Liver (tissue), 9 donors: ENCODE results near the gene EPB41L1. TPM values are rescaled to one million over a fixed set of nuclear protein-coding genes. Genes with fewer than 3 reads are reported as not detected.

Experiments used
- DNase-seq: peaks from one replicate; pipeline ENCODE4 v3.0.0-alpha.2; 2017; ENCODE audit warnings: low spot score
- H3K27ac ChIP-seq, 2 donors: one replicate each; pipeline ENCODE4 v1.7.0; 2013; ENCODE audit warnings: inconsistent platforms in 2 of 2, low read length in 2 of 2, control low read depth in 1 of 2, low read depth in 1 of 2, mild to moderate bottlenecking in 1 of 2
- H3K27me3 ChIP-seq, 4 donors: one replicate each; pipeline versions ENCODE4 v1.6.1 to v1.7.0; 2013; ENCODE audit warnings: low read length in 3 of 4, inconsistent platforms in 1 of 4, mild to moderate bottlenecking in 1 of 4, moderate library complexity in 1 of 4; ENCODE audit not compliant: control insufficient read depth in 4 of 4, insufficient read depth in 4 of 4
- H3K36me3 ChIP-seq, 4 donors: one replicate each; pipeline versions ENCODE4 v1.6.1 to v1.7.0; 2013; ENCODE audit warnings: low read length in 3 of 4, mild to moderate bottlenecking in 3 of 4, low read depth in 1 of 4, moderate library complexity in 1 of 4; ENCODE audit not compliant: control insufficient read depth in 4 of 4, insufficient read depth in 3 of 4
- H3K4me1 ChIP-seq, 4 donors: one replicate each; pipeline versions ENCODE4 v1.6.1 to v1.7.0; 2013; ENCODE audit warnings: low read length in 3 of 4, mild to moderate bottlenecking in 3 of 4, moderate library complexity in 1 of 4; ENCODE audit not compliant: control insufficient read depth in 4 of 4, insufficient read depth in 4 of 4
- H3K4me3 ChIP-seq, 3 donors: one replicate each; pipeline versions ENCODE4 v1.6.1 to v1.7.0; 2013; ENCODE audit warnings: low read length in 3 of 3, control low read depth in 1 of 3, low read depth in 1 of 3, mild to moderate bottlenecking in 1 of 3
- H3K9ac ChIP-seq, 2 donors: one replicate each; pipeline ENCODE4 v1.7.0; 2013; ENCODE audit warnings: low read length in 2 of 2, mild to moderate bottlenecking in 2 of 2, moderate library complexity in 2 of 2, control low read depth in 1 of 2, low read depth in 1 of 2
- H3K9me3 ChIP-seq, 4 donors: one replicate each; pipeline versions ENCODE4 v1.6.1 to v1.7.0; 2013; ENCODE audit warnings: low read length in 3 of 4; ENCODE audit not compliant: control insufficient read depth in 4 of 4
- ATF3 ChIP-seq: IDR thresholded peaks from 2 replicates; pipeline ENCODE4 v1.6.1; 2016; ENCODE audit warnings: antibody characterized with exemption
- EGR1 ChIP-seq, 2 donors: IDR thresholded peaks; 2 replicates each; pipeline ENCODE4 v1.6.1; 2016 to 2018; ENCODE audit warnings: antibody characterized with exemption in 2 of 2, low read depth in 2 of 2
- FOXA1 ChIP-seq: IDR thresholded peaks from 2 replicates; pipeline ENCODE4 v1.6.1; 2016; ENCODE audit warnings: antibody characterized with exemption
- FOXA2 ChIP-seq: IDR thresholded peaks from 2 replicates; pipeline ENCODE4 v1.6.1; 2016; ENCODE audit warnings: antibody characterized with exemption
- GABPA ChIP-seq, 2 donors: IDR thresholded peaks in 1 of 2; conservative IDR thresholded peaks in 1 of 2; 2 replicates each; pipeline ENCODE4 v1.6.1; 2016; ENCODE audit warnings: antibody characterized with exemption in 2 of 2, mild to moderate bottlenecking in 1 of 2, moderate library complexity in 1 of 2
- HNF4A ChIP-seq, 2 donors: conservative IDR thresholded peaks; 2 replicates each; pipeline ENCODE4 v1.6.1; 2016; ENCODE audit warnings: antibody characterized with exemption in 2 of 2, mild to moderate bottlenecking in 2 of 2
- JUND ChIP-seq, 2 donors: IDR thresholded peaks; 2 replicates each; pipeline ENCODE4 v1.6.1; 2016; ENCODE audit warnings: antibody characterized with exemption in 2 of 2
- NR2F2 ChIP-seq: IDR thresholded peaks from 2 replicates; pipeline ENCODE4 v1.6.1; 2016; ENCODE audit warnings: antibody characterized with exemption
- RAD21 ChIP-seq, 2 donors: IDR thresholded peaks; 2 replicates each; pipeline ENCODE4 v1.6.1; 2016; ENCODE audit warnings: antibody characterized with exemption in 2 of 2, mild to moderate bottlenecking in 2 of 2
- SP1 ChIP-seq: IDR thresholded peaks from 2 replicates; pipeline ENCODE4 v1.6.1; 2018; ENCODE audit warnings: antibody characterized with exemption, mild to moderate bottlenecking
- TAF1 ChIP-seq: conservative IDR thresholded peaks from 2 replicates; pipeline ENCODE4 v1.6.1; 2016; ENCODE audit warnings: antibody characterized with exemption, mild to moderate bottlenecking
- YY1 ChIP-seq: IDR thresholded peaks from 2 replicates; pipeline ENCODE4 v1.6.1; 2016; ENCODE audit warnings: antibody characterized with exemption, mild to moderate bottlenecking
- whole genome bisulfite sequencing: extraction: QIAGEN DNeasy Blood & Tissue Kit; methylation state at CpG from one replicate; pipeline ENCODE4 v1.1.7; 2013; 5-methylcytosine and 5-hydroxymethylcytosine counted together
- polyA plus RNA-seq, 2 donors: library from polyadenylated mRNA; stranded (reverse) in 1 of 2; unstranded in 1 of 2; fragments of 200-250 nt in 1 of 2; fragments of >200 nt in 1 of 2; fragmentation: Nextera tagmentation in 1 of 2; extraction: Ambion mirVana in 1 of 2; gene quantifications; one replicate each; pipeline versions ENCODE4 v1.2.1 to v1.2.3, GENCODE V29; 2013 to 2015
- total RNA-seq, 2 donors: library from RNA; depleted of rRNA; stranded (reverse); fragments of >200 nt; gene quantifications; one replicate each; pipeline ENCODE4 v1.2.3, GENCODE V29; 2014
- TF ChIP-seq, protein P1 (sequence below): fragments of 150-350 bp; IDR thresholded peaks from 2 replicates; pipeline ENCODE4 v1.5.1; 2017; ENCODE audit warnings: improper control_type of control experiment, low read depth, low read length; ENCODE audit not compliant: missing input control
- TF ChIP-seq, protein P2 (sequence below): IDR thresholded peaks from 2 replicates; pipeline ENCODE4 v1.6.1; 2016; ENCODE audit warnings: antibody characterized with exemption
- TF ChIP-seq, protein P3 (sequence below): IDR thresholded peaks from 2 replicates; pipeline ENCODE4 v1.6.1; 2016; ENCODE audit warnings: antibody characterized with exemption, mild to moderate bottlenecking
- donor health status: healthy.
- donor health status: healthy.
- donor health status: healthy.
- donor health status: healthy.
- donor health status: healthy.

Gene EPB41L1
- total and polyA plus RNA-seq, 4 donors = 2.4 to 11.9 (median 4.3) TPM

- peak; percentile 30 for TF ChIP-seq SP1
- peak in 1 of 2 donors; percentile 30 for TF ChIP-seq RAD21 (IDR thresholded peaks at IDR 0.05)
- TF ChIP-seq NR2F2 = peak; percentile 79
- peak; percentile 29 to 38 for TF ChIP-seq HNF4A (conservative IDR thresholded peaks at IDR 0.05)
- TF ChIP-seq, protein P1, sequence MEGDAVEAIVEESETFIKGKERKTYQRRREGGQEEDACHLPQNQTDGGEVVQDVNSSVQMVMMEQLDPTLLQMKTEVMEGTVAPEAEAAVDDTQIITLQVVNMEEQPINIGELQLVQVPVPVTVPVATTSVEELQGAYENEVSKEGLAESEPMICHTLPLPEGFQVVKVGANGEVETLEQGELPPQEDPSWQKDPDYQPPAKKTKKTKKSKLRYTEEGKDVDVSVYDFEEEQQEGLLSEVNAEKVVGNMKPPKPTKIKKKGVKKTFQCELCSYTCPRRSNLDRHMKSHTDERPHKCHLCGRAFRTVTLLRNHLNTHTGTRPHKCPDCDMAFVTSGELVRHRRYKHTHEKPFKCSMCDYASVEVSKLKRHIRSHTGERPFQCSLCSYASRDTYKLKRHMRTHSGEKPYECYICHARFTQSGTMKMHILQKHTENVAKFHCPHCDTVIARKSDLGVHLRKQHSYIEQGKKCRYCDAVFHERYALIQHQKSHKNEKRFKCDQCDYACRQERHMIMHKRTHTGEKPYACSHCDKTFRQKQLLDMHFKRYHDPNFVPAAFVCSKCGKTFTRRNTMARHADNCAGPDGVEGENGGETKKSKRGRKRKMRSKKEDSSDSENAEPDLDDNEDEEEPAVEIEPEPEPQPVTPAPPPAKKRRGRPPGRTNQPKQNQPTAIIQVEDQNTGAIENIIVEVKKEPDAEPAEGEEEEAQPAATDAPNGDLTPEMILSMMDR = no peak
- no peak for TF ChIP-seq EGR1 (IDR thresholded peaks at IDR 0.05; ENCODE audit: low read depth in 2 of 2)
- peak; percentile 39 for TF ChIP-seq TAF1
- peak; percentile 97 to 98 for TF ChIP-seq GABPA (IDR thresholded peaks at IDR 0.05 in 1 of 2, conservative IDR thresholded peaks at IDR 0.05 in 1 of 2)
- TF ChIP-seq FOXA2 = no peak
- TF ChIP-seq, protein P2, sequence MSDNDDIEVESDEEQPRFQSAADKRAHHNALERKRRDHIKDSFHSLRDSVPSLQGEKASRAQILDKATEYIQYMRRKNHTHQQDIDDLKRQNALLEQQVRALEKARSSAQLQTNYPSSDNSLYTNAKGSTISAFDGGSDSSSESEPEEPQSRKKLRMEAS = peak; percentile 71
- TF ChIP-seq FOXA1 = no peak
- peak; percentile 69 for TF ChIP-seq YY1
- Histone ChIP-seq H3K27ac (peak within 1 kb of the TSS; percentile 33 to 57), H3K36me3 (peaks cover 0 to 18% (median 9%) of the 10 kb centered on the region in 4 donors), H3K9ac (peak within 1 kb of the TSS; percentile 47 to 74), H3K27me3 (no peaks in the 10 kb centered on the region), H3K4me1 (peaks cover 5 to 25% (median 20%) of the 10 kb centered on the region in 4 donors), H3K4me3 (peak within 1 kb of the TSS; percentile 76 to 83 (median 78)), H3K9me3 (no peaks in the 10 kb centered on the region)
- peak; percentile 77 for DNase-seq
- WGBS = 15% methylated on average over 44 of the region's 44 CpGs
These were observed 81.6 kb downstream of the EPB41L1 start, which contains the start of gene AAR2 for GRCh38 chr20:36235892-36236785. AAR2 (plus strand) TSS chr20:36236478; CDS start chr20:36239869, 3,391 bp downstream.

- peaks cover 5 to 25% (median 20%) of the 10 kb centered on the region in 4 donors for H3K4me1 ChIP-seq
- H3K27me3 ChIP-seq = no peaks in the 10 kb centered on the region
- H3K36me3 ChIP-seq = peaks cover 0 to 20% (median 9%) of the 10 kb centered on the region in 4 donors
- DNase-seq = no peak
- peak overlapping the region; percentile 21 to 57 for H3K27ac ChIP-seq
- peak overlapping the region; percentile 47 to 74 for H3K9ac ChIP-seq
- WGBS = under 1% methylated on average over 6 of the region's 6 CpGs
- peak overlapping the region; percentile 76 to 83 (median 78) for H3K4me3 ChIP-seq
- no peaks in the 10 kb centered on the region for H3K9me3 ChIP-seq
- no peak for TF ChIP-seq FOXA1
- TF ChIP-seq, protein P1 = no peak
- TF ChIP-seq, protein P2 = no peak
- TF ChIP-seq FOXA2 = no peak
- TF ChIP-seq, protein P3, sequence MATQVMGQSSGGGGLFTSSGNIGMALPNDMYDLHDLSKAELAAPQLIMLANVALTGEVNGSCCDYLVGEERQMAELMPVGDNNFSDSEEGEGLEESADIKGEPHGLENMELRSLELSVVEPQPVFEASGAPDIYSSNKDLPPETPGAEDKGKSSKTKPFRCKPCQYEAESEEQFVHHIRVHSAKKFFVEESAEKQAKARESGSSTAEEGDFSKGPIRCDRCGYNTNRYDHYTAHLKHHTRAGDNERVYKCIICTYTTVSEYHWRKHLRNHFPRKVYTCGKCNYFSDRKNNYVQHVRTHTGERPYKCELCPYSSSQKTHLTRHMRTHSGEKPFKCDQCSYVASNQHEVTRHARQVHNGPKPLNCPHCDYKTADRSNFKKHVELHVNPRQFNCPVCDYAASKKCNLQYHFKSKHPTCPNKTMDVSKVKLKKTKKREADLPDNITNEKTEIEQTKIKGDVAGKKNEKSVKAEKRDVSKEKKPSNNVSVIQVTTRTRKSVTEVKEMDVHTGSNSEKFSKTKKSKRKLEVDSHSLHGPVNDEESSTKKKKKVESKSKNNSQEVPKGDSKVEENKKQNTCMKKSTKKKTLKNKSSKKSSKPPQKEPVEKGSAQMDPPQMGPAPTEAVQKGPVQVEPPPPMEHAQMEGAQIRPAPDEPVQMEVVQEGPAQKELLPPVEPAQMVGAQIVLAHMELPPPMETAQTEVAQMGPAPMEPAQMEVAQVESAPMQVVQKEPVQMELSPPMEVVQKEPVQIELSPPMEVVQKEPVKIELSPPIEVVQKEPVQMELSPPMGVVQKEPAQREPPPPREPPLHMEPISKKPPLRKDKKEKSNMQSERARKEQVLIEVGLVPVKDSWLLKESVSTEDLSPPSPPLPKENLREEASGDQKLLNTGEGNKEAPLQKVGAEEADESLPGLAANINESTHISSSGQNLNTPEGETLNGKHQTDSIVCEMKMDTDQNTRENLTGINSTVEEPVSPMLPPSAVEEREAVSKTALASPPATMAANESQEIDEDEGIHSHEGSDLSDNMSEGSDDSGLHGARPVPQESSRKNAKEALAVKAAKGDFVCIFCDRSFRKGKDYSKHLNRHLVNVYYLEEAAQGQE = no peak
- TF ChIP-seq ATF3 = no peak
- no peak for TF ChIP-seq JUND (IDR thresholded peaks at IDR 0.05)
- no peak for TF ChIP-seq SP1
- no peak for TF ChIP-seq GABPA (IDR thresholded peaks at IDR 0.05 in 1 of 2, conservative IDR thresholded peaks at IDR 0.05 in 1 of 2)
These were observed 82.2 kb downstream of the EPB41L1 start for GRCh38 chr20:36236786-36237121.
